Erythroblast (primary cell): ENCODE data around the gene ATRNL1.
"Not testable (repeated sequence)": the region's sequence is repeated elsewhere in the genome, so short reads cannot be mapped to it uniquely, and the experiment has no call there.

Source experiments
- DNase-seq, 2 experiments: peaks; one replicate each; lab custom pipeline; 2025; lab: John Stamatoyannopoulos, UW
- GATA1 ChIP-seq: IDR thresholded peaks from 2 replicates; pipeline ENCODE4 v1.6.1; 2011; ENCODE audit warnings: low read depth, mild to moderate bottlenecking, control low read depth, low read length, moderate library complexity
- POLR2A ChIP-seq: IDR thresholded peaks from 2 replicates; pipeline ENCODE4 v1.6.1; 2011; ENCODE audit warnings: mild to moderate bottlenecking, low read length

The ATRNL1 gene

GRCh38 chr10:115355162-115355760, 262.1 kb downstream of the ATRNL1 start:
- DNase-seq: peak; percentile 48 to 68
- TF ChIP-seq POLR2A (no peak), GATA1 (no peak)

GRCh38 chr10:115367920-115368319, 274.8 kb downstream of the ATRNL1 start:
- not testable (repeated sequence) for DNase-seq

- TF ChIP-seq POLR2A: no peak
- TF ChIP-seq GATA1: no peak
- DNase-seq: no peak
These were observed 285.9 kb downstream of the ATRNL1 start for GRCh38 chr10:115379064-115379463.

- no peak for DNase-seq
- TF ChIP-seq POLR2A (no peak), GATA1 (no peak)
These were observed 291.5 kb downstream of the ATRNL1 start for GRCh38 chr10:115384665-115385064.

- no peak for TF ChIP-seq GATA1
- no peak for TF ChIP-seq POLR2A
These were observed 297.4 kb downstream of the ATRNL1 start for GRCh38 chr10:115390607-115391006.

GRCh38 chr10:115398026-115398425, 304.9 kb downstream of the ATRNL1 start:
- no peak for DNase-seq
- TF ChIP-seq POLR2A: no peak
- TF ChIP-seq GATA1: no peak

More at GRCh38 chr10:115390607-115391006, 297.4 kb downstream of the ATRNL1 start:
- no peak for DNase-seq

- DNase-seq: no peak
- TF ChIP-seq POLR2A (no peak), GATA1 (no peak)
These were observed 309.5 kb downstream of the ATRNL1 start for GRCh38 chr10:115402699-115403098.

- not testable (repeated sequence) for DNase-seq
These were observed 312.7 kb downstream of the ATRNL1 start for GRCh38 chr10:115405838-115406237.

- TF ChIP-seq POLR2A (no peak), GATA1 (no peak)
- no peak for DNase-seq
These were observed 316.2 kb downstream of the ATRNL1 start for GRCh38 chr10:115409347-115409746.

- peak; percentile 43 to 59 for DNase-seq
- TF ChIP-seq POLR2A: no peak
- TF ChIP-seq GATA1: no peak
These were observed 324.6 kb downstream of the ATRNL1 start for GRCh38 chr10:115417585-115418265.

- TF ChIP-seq POLR2A (no peak), GATA1 (no peak)
These were observed 329.5 kb downstream of the ATRNL1 start for GRCh38 chr10:115422624-115423023.

GRCh38 chr10:115427611-115428010, 334.4 kb downstream of the ATRNL1 start:
- no peak for DNase-seq
- no peak for TF ChIP-seq GATA1
- TF ChIP-seq POLR2A: no peak

More at GRCh38 chr10:115422624-115423023, 329.5 kb downstream of the ATRNL1 start:
- no peak for DNase-seq

GRCh38 chr10:115432188-115432819, 339.1 kb downstream of the ATRNL1 start:
- TF ChIP-seq POLR2A (no peak), GATA1 (no peak)
- no peak for DNase-seq

GRCh38 chr10:115436999-115437398, 343.8 kb downstream of the ATRNL1 start:
- DNase-seq: no peak
- no peak for TF ChIP-seq POLR2A
- no peak for TF ChIP-seq GATA1
